Thyroid gland (tissue), 4 donors: ENCODE results near the gene UBN1.

ENCODE experiments used
- POLR2A ChIP-seq, 2 donors: fragments of 450-650 bp; IDR thresholded peaks; one replicate each; pipeline ENCODE4 v1.6.1; 2017; ENCODE audit warnings: antibody characterized with exemption in 2 of 2, mild to moderate bottlenecking in 2 of 2, moderate library complexity in 1 of 2
- TF ChIP-seq, protein P1 (sequence below), 6 experiments: fragments of 200-600 bp in 3 of 6; fragments of 450-650 bp in 3 of 6; sonication (generic) in 3 of 6; IDR thresholded peaks; one replicate each; pipeline ENCODE4 v1.5.1; 2016 to 2019; ENCODE audit warnings: antibody characterized with exemption in 6 of 6, mild to moderate bottlenecking in 2 of 6, inconsistent platforms in 1 of 6, moderate library complexity in 1 of 6

DNA sequence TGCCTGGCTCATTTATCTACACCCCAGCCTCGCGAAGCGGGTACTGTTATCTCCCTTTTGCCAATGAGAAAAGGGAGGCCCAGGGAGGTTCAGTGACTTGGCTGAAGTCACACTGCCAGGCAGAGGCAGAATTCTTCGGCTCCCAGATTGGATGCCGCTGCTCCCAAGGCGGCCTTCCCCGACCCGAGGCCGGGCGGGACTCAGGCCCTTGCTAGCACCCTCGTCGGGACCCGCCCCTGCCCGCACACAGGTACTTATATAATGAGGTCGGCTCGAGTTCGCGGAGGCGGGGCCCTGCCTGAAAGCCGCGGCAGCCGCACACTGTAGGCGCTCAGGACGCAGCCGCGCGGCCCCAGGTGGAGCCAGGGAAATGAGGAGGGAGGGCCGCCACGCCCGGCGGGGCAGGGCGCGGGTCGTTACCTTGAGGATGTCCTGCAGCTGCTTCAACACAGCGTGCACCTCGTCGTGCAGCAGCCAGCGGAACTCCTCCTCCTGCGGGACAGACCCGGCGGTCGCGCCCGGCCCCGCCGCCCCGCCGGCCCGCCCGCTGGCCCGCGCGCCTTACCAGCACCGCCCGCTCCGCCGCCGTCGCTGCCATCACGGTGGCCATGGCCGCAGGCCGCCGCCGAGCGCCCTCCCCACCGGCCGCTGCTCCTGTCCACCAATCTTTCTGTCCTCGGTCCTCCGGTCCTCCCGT is 45.2 kb upstream of the UBN1 start, which contains the start of gene ROGDI:
- TF ChIP-seq, protein P1, sequence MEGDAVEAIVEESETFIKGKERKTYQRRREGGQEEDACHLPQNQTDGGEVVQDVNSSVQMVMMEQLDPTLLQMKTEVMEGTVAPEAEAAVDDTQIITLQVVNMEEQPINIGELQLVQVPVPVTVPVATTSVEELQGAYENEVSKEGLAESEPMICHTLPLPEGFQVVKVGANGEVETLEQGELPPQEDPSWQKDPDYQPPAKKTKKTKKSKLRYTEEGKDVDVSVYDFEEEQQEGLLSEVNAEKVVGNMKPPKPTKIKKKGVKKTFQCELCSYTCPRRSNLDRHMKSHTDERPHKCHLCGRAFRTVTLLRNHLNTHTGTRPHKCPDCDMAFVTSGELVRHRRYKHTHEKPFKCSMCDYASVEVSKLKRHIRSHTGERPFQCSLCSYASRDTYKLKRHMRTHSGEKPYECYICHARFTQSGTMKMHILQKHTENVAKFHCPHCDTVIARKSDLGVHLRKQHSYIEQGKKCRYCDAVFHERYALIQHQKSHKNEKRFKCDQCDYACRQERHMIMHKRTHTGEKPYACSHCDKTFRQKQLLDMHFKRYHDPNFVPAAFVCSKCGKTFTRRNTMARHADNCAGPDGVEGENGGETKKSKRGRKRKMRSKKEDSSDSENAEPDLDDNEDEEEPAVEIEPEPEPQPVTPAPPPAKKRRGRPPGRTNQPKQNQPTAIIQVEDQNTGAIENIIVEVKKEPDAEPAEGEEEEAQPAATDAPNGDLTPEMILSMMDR (IDR thresholded peaks at IDR 0.05) = no peak
- TF ChIP-seq POLR2A (IDR thresholded peaks at IDR 0.05) = peak in 1 of 2 donors; percentile 50
